HepG2 (cell line): Measurements from ENCODE around the gene MDH1B. TPM values are rescaled to one million over a fixed set of nuclear protein-coding genes. Genes with fewer than 3 reads are reported as not detected.

Source experiments
- ATAC-seq: fragments of 200-7000 bp; cut with Tn5 transposase; 3 replicates; pipeline ENCODE4 v1.9.1; 2020; ENCODE audit warnings: mild to moderate bottlenecking, moderate library complexity
- BruUV-seq: library from RNA; stranded (reverse); fragments of 400-500 nt; replicated peaks from 2 replicates; lab custom pipeline; 2021; lab: Mats Ljungman, UMichigan
- CTCF ChIA-PET: fragments of 300-600 bp; formaldehyde crosslinking; extraction: SDS; loops from one replicate; lab custom pipeline; 2021; ENCODE audit warnings: low total read pairs, inconsistent platforms, low intra/inter-chr PET ratio; lab: Yijun Ruan, JAX
- POLR2A ChIA-PET: fragments of 350-600 bp; sonication (Branson Sonifier 250); formaldehyde crosslinking; loops from one replicate; lab custom pipeline; 2020; ENCODE audit warnings: antibody characterized with exemption, inconsistent platforms; lab: Yijun Ruan, JAX
- DNase-seq: peaks from one replicate; pipeline ENCODE4 v3.0.0-alpha.2; 2015; ENCODE audit warnings: low spot score
- FAIRE-seq: peaks from 3 replicates; lab custom pipeline; 2011; peaks lifted over from hg19 to GRCh38; lab: Jason Lieb, UNC
- H2AFZ ChIP-seq: one replicate; pipeline ENCODE4 v1.6.1; 2011; ENCODE audit warnings: low read length, inconsistent platforms
- H3K27ac ChIP-seq: fragments of 300-600 bp; 3 replicates; pipeline ENCODE4 v1.8.0; 2011; ENCODE audit warnings: mixed run types, mild to moderate bottlenecking, mixed read lengths, low read length, inconsistent platforms; ENCODE audit not compliant: insufficient read depth; ENCODE audit errors: extremely low read length
- H3K27me3 ChIP-seq, 2 experiments: fragments of 200-600 bp in 1 of 2; 2 replicates in 1 of 2; 3 replicates in 1 of 2; pipeline versions ENCODE4 v1.6.0 to v1.8.0; 2011; ENCODE audit warnings: low read length in 2 of 2, mild to moderate bottlenecking in 2 of 2, moderate library complexity in 2 of 2, inconsistent platforms in 1 of 2; ENCODE audit not compliant: insufficient read depth in 2 of 2, control insufficient read depth in 1 of 2
- H3K36me3 ChIP-seq, 2 experiments: fragments of 200-600 bp in 1 of 2; replicated peaks in 1 of 2; 2 replicates in 1 of 2; 3 replicates in 1 of 2; pipeline versions ENCODE4 v1.5.1 to v1.8.0; 2011; ENCODE audit warnings: low read length in 2 of 2, inconsistent platforms in 1 of 2; ENCODE audit not compliant: insufficient read depth in 2 of 2, control insufficient read depth in 1 of 2
- H3K4me1 ChIP-seq: 2 replicates; pipeline ENCODE4 v1.5.1; 2012; ENCODE audit warnings: low read length, inconsistent platforms; ENCODE audit not compliant: insufficient read depth
- H3K4me2 ChIP-seq: 2 replicates; pipeline ENCODE4 v1.6.0; 2011; ENCODE audit warnings: low read depth, low read length, inconsistent platforms
- H3K4me3 ChIP-seq, 3 experiments: fragments of 200-600 bp in 1 of 3; sonication (generic), shearing (Covaris generic) in 1 of 3; replicated peaks in 1 of 3; 2 replicates each; pipeline ENCODE4 v1.5.1; 2011 to 2016; ENCODE audit warnings: low read length in 3 of 3, inconsistent platforms in 2 of 3, low read depth in 2 of 3, mild to moderate bottlenecking in 2 of 3, control low read depth in 1 of 3, mixed read lengths in 1 of 3; ENCODE audit not compliant: insufficient read depth in 1 of 3
- H3K79me2 ChIP-seq: one replicate; pipeline ENCODE4 v1.6.1; 2011; ENCODE audit warnings: low read length, inconsistent platforms; ENCODE audit not compliant: insufficient read depth
- H3K9ac ChIP-seq: 2 replicates; pipeline ENCODE4 v1.6.0; 2011; ENCODE audit warnings: mild to moderate bottlenecking, low read depth, low read length, inconsistent platforms; ENCODE audit not compliant: insufficient read depth
- H3K9me3 ChIP-seq: 2 replicates; pipeline ENCODE4 v1.5.1; 2012; ENCODE audit warnings: mild to moderate bottlenecking, low read length
- H4K20me1 ChIP-seq: 2 replicates; pipeline ENCODE4 v1.6.0; 2011; ENCODE audit warnings: inconsistent platforms, mild to moderate bottlenecking, low read length, moderate library complexity; ENCODE audit not compliant: insufficient read depth
- ETS1 ChIP-seq: sonication (generic); formaldehyde crosslinking; IDR thresholded peaks from 2 replicates; pipeline ENCODE4 v1.4.0; 2020; ENCODE audit warnings: missing genetic modification reagents
- FOXP1 ChIP-seq, 2 experiments: fragments of 450-650 bp in 1 of 2; IDR thresholded peaks; 2 replicates each; pipeline ENCODE4 v1.6.1; 2017 to 2018; ENCODE audit warnings: antibody characterized with exemption in 1 of 2
- FUBP1 ChIP-seq: sonication (generic); formaldehyde crosslinking; IDR thresholded peaks from 2 replicates; pipeline ENCODE4 v1.5.1; 2020; ENCODE audit warnings: missing genetic modification reagents, mild to moderate bottlenecking, borderline replicate concordance
- GPBP1L1 ChIP-seq: sonication (generic); formaldehyde crosslinking; IDR thresholded peaks from 2 replicates; pipeline ENCODE4 v1.5.0; 2020; ENCODE audit warnings: mild to moderate bottlenecking, missing genetic modification reagents
- HDAC2 ChIP-seq: sonication (generic); formaldehyde crosslinking; IDR thresholded peaks from 2 replicates; pipeline ENCODE4 v1.4.0; 2020; ENCODE audit warnings: missing genetic modification reagents
- HMG20B ChIP-seq: conservative IDR thresholded peaks from 2 replicates; pipeline ENCODE4 v1.6.1; 2016; ENCODE audit warnings: missing genetic modification reagents, missing compliant biosample characterization
- MEIS2 ChIP-seq: sonication (generic); formaldehyde crosslinking; IDR thresholded peaks from 2 replicates; pipeline ENCODE4 v1.9.0; 2021; ENCODE audit warnings: mild to moderate bottlenecking, missing genetic modification reagents
- TOE1 ChIP-seq: sonication (generic); formaldehyde crosslinking; IDR thresholded peaks from 2 replicates; pipeline ENCODE4 v1.4.0; 2020; ENCODE audit warnings: mild to moderate bottlenecking, missing genetic modification reagents
- ZSCAN31 ChIP-seq: sonication (generic); formaldehyde crosslinking; IDR thresholded peaks from 2 replicates; pipeline ENCODE4 v1.5.0; 2020; ENCODE audit warnings: low read depth, mild to moderate bottlenecking, missing genetic modification reagents
- WGBS: methylation state at CpG from one replicate; pipeline ENCODE4 v1.1.6; 2017; ENCODE audit warnings: low lambda C conversion rate; 5-methylcytosine and 5-hydroxymethylcytosine counted together
- in situ Hi-C: cut with HindIII; loops from 2 replicates; pipeline ENCODE4 v1.10.0; 2017; ENCODE audit warnings: low pct_unique_long_range_greater_than_20kb; ENCODE audit not compliant: extremely low pct_ligation_motif_present
- intact Hi-C: fragments of 100-400 bp; cut with micrococcal nuclease; formaldehyde crosslinking; loops from one replicate; pipeline ENCODE4 v1.10.0; 2022; ENCODE audit not compliant: unreplicated experiment
- polyA plus RNA-seq, 8 experiments: library from polyadenylated mRNA; depleted of rRNA in 3 of 8; stranded (reverse) in 7 of 8; unstranded in 1 of 8; fragments of >200 nt; fragmentation: Illumina TruSeq in 4 of 8; extraction: Trizol in 4 of 8; gene quantifications; 2 replicates each; pipeline versions ENCODE4 v1.2.1 to v1.2.3, GENCODE V29; 2011 to 2016; ENCODE audit warnings: low read depth in 4 of 8, missing spikeins in 1 of 8, mixed read lengths in 1 of 8; ENCODE audit not compliant: insufficient read depth in 1 of 8
- total RNA-seq, 5 experiments: library from RNA; depleted of rRNA; stranded (reverse); fragments of >200 nt; fragmentation: Illumina TruSeq; extraction: Trizol; gene quantifications; 2 replicates each; pipeline ENCODE4 v1.2.3, GENCODE V29; 2016; ENCODE audit warnings: low read depth in 1 of 5

MDH1B gene
- total and polyA plus RNA-seq, 2 of the 13 experiments (the other 11 are each of a cell fraction or from before 2014, with no cell fraction given), result 0.17 to 0.86 TPM

GRCh38 chr2:206774871-206775270, 9.7 kb upstream of the MDH1B start:
- ATAC-seq, result no peak
- TF ChIP-seq FOXP1 (IDR thresholded peaks at IDR 0.05), result no peak
- no peak for TF ChIP-seq FOXP1 (CRISPR knock-in tag; IDR thresholded peaks at IDR 0.05)
- TF ChIP-seq HMG20B (CRISPR knock-in tag), result no peak
- TF ChIP-seq FUBP1, result no peak
- no peak for TF ChIP-seq HDAC2 (CRISPR knock-in tag)
- no peak for TF ChIP-seq ZSCAN31
- no peak for TF ChIP-seq ETS1
- no peak for TF ChIP-seq MEIS2 (CRISPR knock-in tag)
- no peak for TF ChIP-seq TOE1 (CRISPR knock-in tag)
- no peak for TF ChIP-seq GPBP1L1 (CRISPR knock-in tag)
- TF ChIP-seq, all 625 proteins: peak for 0
- peaks cover 35% of the 10 kb centered on the region for H3K79me2 ChIP-seq
- 96% methylated on average over 1 of the region's 1 CpG for WGBS
- peaks cover 6% of the 10 kb centered on the region for H3K9me3 ChIP-seq
- CTCF ChIA-PET, result no interaction called here
- no peak overlapping the region for H3K4me2 ChIP-seq
- H4K20me1 ChIP-seq, result peaks cover 1% of the 10 kb centered on the region; the same call in 1 of the 2 replicates
- H3K27me3 ChIP-seq, result no peaks in the 10 kb centered on the region
- peaks cover 9 to 80% of the 10 kb centered on the region in 2 experiments for H3K36me3 ChIP-seq
- BruUV-seq, result no TSS peak
- H2AFZ ChIP-seq, result no peak overlapping the region
- no peak overlapping the region for H3K4me3 ChIP-seq
- intact Hi-C loops (loop anchor here (1.0 kb wide), 1 partner anchor 9 kb away; no protein-coding TSS in a partner anchor), in situ Hi-C loops (no loop called here)
- DNase-seq (no peak), FAIRE-seq (no peak)
- POLR2A ChIA-PET, result no interaction called here
- H3K27ac ChIP-seq, result no peak overlapping the region
- H3K9ac ChIP-seq, result no peak overlapping the region
- no peaks in the 10 kb centered on the region; the same call in 1 of the 2 replicates for H3K4me1 ChIP-seq
